Left colon (tissue), 2 donors: ENCODE measurements around the gene MITF. TPM values are rescaled to one million over a fixed set of nuclear protein-coding genes. Genes with fewer than 3 reads are reported as not detected.

ENCODE experiments used
- ATAC-seq: fragments of 200-7000 bp; cut with Tn5 transposase; one replicate; pipeline ENCODE4 v1.9.1; 2020; ENCODE audit warnings: mild to moderate bottlenecking, moderate library complexity
- DNase-seq, 2 donors: peaks; one replicate each; pipeline ENCODE4 v3.0.0-alpha.2; 2020
- intact Hi-C, 2 donors: fragments of 100-400 bp; cut with DNase I in 1 of 2; cut with micrococcal nuclease in 1 of 2; formaldehyde crosslinking; loops; one replicate each; pipeline versions ENCODE4 v1.11.2 to v1.14.0; 2022; cut with DNase I, micrococcal nuclease
- total RNA-seq, 2 donors: library from RNA; stranded (reverse); fragmentation: NEBNext Ultra II Directional; extraction: Animal tissue kit (Norgen Biotek cat#: 25700); gene quantifications; one replicate each; pipeline ENCODE4 v1.2.1, GENCODE V29; 2021
- donor health status: DM: no; HTN: no; CAD: no.
- donor health status: DM: yes; HTN: yes; CAD: no.

Gene MITF
- total RNA-seq, 2 donors from 2014 or later, result 3.6 to 9.3 TPM

GRCh38 chr3:69963643-69964042, 224.4 kb downstream of the MITF start:
- no peak for DNase-seq
- intact Hi-C loops, result no loop called here
- no peak for ATAC-seq

GRCh38 chr3:69967156-69967555, 227.9 kb downstream of the MITF start:
- ATAC-seq (no peak), DNase-seq (no peak)
- intact Hi-C loops, result no loop called here

GRCh38 chr3:69970827-69971226, 231.6 kb downstream of the MITF start:
- ATAC-seq (no peak), DNase-seq (no peak)
- intact Hi-C loops, result no loop called here

GRCh38 chr3:69972672-69973071, 233.4 kb downstream of the MITF start:
- DNase-seq, result no peak
- no peak for ATAC-seq
- intact Hi-C loops, result no loop called here

GRCh38 chr3:69976021-69976420, 236.8 kb downstream of the MITF start:
- intact Hi-C loops, result no loop called here
- ATAC-seq (no peak), DNase-seq (no peak)

GRCh38 chr3:69983546-69984265, 244.4 kb downstream of the MITF start:
- intact Hi-C loops, result no loop called here
- DNase-seq, result no peak
- ATAC-seq, result no peak

- ATAC-seq (no peak), DNase-seq (no peak)
- intact Hi-C loops, result no loop called here
Observed at GRCh38 chr3:69985266-69985665, 246.0 kb downstream of the MITF start.

GRCh38 chr3:69986419-69986818, 247.2 kb downstream of the MITF start:
- ATAC-seq, result no peak
- DNase-seq, result no peak
- intact Hi-C loops, result no loop called here

GRCh38 chr3:69987833-69988232, 248.6 kb downstream of the MITF start:
- no peak for DNase-seq
- intact Hi-C loops, result no loop called here
- no peak for ATAC-seq

- no peak for ATAC-seq
- DNase-seq, result no peak
- intact Hi-C loops, result no loop called here
Observed at GRCh38 chr3:69993757-69994156, 254.5 kb downstream of the MITF start.

GRCh38 chr3:69994919-69995318, 255.7 kb downstream of the MITF start:
- no peak for ATAC-seq
- intact Hi-C loops, result no loop called here

GRCh38 chr3:69997631-69998307, 258.5 kb downstream of the MITF start:
- intact Hi-C loops, result no loop called here
- ATAC-seq (no peak), DNase-seq (no peak)

More at GRCh38 chr3:69994919-69995318, 255.7 kb downstream of the MITF start:
- DNase-seq, result no peak

GRCh38 chr3:69998759-69999139, 259.5 kb downstream of the MITF start:
- no peak for DNase-seq
- intact Hi-C loops, result no loop called here
- no peak for ATAC-seq

- DNase-seq (peak in 1 of 2 donors; percentile 2), ATAC-seq (no peak)
- intact Hi-C loops, result no loop called here
Observed at GRCh38 chr3:69999140-70000027, 260.1 kb downstream of the MITF start, which contains the start of gene SAMMSON. SAMMSON (plus strand) TSS chr3:69999733.

GRCh38 chr3:70000028-70000410, 260.8 kb downstream of the MITF start:
- ATAC-seq (no peak), DNase-seq (no peak)
- intact Hi-C loops, result no loop called here

GRCh38 chr3:70000563-70001081, 261.4 kb downstream of the MITF start:
- ATAC-seq (no peak), DNase-seq (no peak)
- intact Hi-C loops, result no loop called here

GRCh38 chr3:70003119-70003518, 263.9 kb downstream of the MITF start:
- no peak for ATAC-seq
- intact Hi-C loops, result no loop called here
- no peak for DNase-seq

- intact Hi-C loops, result no loop called here
- DNase-seq (no peak), ATAC-seq (no peak)
Observed at GRCh38 chr3:70006089-70006488, 266.8 kb downstream of the MITF start.

- intact Hi-C loops, result no loop called here
- ATAC-seq (no peak), DNase-seq (no peak)
Observed at GRCh38 chr3:70010346-70010745, 271.1 kb downstream of the MITF start.
